G401 (cell line): ENCODE measurements around the gene PTPRD. TPM values are rescaled to one million over a fixed set of nuclear protein-coding genes. Genes with fewer than 3 reads are reported as not detected.
A peak's percentile ranks its signal among the peaks of the same experiment; 100 is the strongest.
"Not testable (repeated sequence)": the region's sequence is repeated elsewhere in the genome, so short reads cannot be mapped to it uniquely, and the experiment has no call there.

Experiments
- DNase-seq: peaks from one replicate; pipeline ENCODE4 v3.0.0-alpha.2; 2015; ENCODE audit warnings: low spot score
- in situ Hi-C: cut with HindIII; loops from 2 replicates; pipeline ENCODE4 v1.10.0; 2016; ENCODE audit warnings: low sequenced_read_pairs, mixed read lengths
- total RNA-seq: library from RNA; depleted of rRNA; stranded (reverse); fragments of >200 nt; shearing (Covaris generic); gene quantifications from 2 replicates; pipeline ENCODE4 v1.2.3, GENCODE V29; 2014

PTPRD gene
- total RNA-seq, 1 experiment from 2014 or later, result 13.0 TPM

- in situ Hi-C loops, result no loop called here
Observed at GRCh38 chr9:9942764-9943424, 669.9 kb downstream of the PTPRD start.

GRCh38 chr9:9938432-9938831 lies 674.4 kb downstream of the PTPRD start:
- no peak for DNase-seq
- in situ Hi-C loops, result no loop called here

More at GRCh38 chr9:9942764-9943424, 669.9 kb downstream of the PTPRD start:
- DNase-seq, result peak; percentile 63

- in situ Hi-C loops, DNase-seq: not testable (repeated sequence)
Observed at GRCh38 chr9:9931464-9931863, 681.3 kb downstream of the PTPRD start.

DNA sequence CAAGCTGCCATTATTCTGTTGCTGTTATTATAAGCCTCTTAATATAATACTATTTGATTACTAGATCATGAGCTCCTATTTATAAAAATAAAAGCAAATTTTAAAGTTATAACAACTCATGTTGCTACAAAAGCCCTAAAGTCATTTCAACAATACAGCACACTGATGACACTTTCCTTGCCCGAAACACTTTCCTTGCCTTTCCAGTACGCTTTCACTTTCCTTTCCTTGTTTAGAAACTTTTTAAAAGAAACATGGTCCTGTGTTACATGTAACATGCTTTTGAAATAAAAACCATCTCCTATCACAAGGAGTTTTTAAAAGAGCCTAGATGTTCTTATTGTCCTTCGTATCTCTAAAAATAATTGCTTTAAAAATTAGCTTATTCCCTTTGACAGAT lies 688.4 kb downstream of the PTPRD start:
- in situ Hi-C loops, result no loop called here
- no peak for DNase-seq

DNA sequence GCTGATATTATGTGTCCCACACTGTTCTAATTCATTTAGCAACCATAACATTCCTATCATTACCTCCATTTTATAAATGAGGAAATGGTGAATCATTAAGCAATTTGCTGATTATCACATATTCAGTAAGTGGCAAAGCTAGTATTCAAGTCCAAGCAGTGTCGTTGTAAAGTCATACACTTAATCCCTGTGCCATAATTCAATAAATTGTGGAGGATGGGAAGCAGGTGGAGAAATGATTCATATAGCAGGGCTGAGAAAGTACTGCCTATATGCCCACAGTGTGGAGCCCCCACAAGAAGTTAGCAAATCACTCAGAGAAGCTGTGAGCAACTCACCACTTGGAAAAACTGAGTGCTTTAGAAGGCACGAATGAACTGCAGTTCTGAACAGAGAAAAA lies 691.0 kb downstream of the PTPRD start:
- no peak for DNase-seq
- in situ Hi-C loops, result no loop called here

DNA sequence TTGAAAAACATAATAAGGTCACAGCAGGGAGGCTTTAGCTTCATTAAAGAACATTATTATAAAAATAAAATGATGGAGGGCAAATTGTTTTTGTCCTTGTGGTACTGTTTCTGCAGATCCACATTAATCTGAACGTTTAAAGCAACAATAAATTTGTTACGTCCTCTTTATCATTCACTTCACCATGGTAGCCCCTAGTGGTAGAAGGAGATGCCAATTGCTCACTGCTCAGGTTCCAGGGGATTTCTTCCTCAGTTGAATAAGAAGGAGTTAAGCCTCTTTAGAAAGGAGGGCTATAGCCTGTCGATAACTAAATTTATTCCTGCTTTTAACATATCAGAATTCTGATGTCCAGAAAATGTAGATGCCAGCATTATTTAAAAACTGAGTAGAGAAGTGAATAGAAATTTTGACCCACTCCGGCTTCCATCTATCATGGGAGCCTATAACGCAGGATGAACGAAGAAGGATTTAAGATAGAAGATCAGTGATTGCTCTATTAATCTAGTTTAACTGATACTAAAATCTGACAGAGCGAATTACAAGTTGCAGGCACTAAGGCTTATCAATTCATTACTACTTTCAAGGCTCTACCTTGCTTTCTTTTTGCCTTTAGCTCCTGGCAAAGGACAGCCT lies 692.3 kb downstream of the PTPRD start:
- in situ Hi-C loops, result no loop called here
- no peak for DNase-seq

- in situ Hi-C loops, result no loop called here
- DNase-seq, result no peak
Observed at GRCh38 chr9:9919174-9919775, 693.5 kb downstream of the PTPRD start.

DNA sequence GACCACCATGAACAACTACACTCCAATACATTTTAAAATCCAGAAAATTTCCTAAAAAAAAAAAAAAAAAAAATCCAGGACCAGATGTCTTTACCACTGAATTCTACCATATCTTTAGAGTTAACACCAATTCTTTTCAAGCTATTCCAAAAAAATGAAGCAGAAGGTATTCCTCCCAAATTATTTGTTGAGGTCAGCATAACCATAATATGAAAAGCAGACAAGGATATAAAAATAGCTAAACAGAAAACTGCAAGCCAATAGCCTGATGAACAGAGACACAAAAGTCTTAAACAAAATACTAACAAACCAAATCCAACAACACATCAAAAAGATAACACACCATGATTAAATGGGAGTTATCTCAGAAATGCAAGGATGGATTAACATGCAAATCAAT lies 695.4 kb downstream of the PTPRD start:
- in situ Hi-C loops, result no loop called here
- DNase-seq, result no peak

DNA sequence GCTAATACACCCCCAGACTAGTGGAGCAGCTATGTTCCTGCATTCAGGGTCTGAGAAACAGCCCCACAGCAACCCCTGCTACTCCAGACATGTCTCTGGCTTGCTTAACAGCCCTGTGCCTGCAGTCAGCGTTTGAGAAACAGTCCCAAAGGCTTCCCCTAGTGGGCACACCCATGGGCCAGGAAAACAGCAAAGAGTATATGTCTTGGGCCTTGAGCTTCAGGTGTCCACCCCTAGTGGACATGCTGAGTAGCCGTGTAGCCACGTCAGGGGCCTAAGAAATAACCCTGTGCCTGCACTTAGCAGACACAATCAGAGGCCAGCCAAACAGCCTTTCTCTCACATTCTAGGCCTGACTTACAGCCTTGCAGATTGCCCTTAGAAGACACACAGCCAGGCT lies 698.6 kb downstream of the PTPRD start:
- in situ Hi-C loops, result no loop called here
- no peak for DNase-seq

DNA sequence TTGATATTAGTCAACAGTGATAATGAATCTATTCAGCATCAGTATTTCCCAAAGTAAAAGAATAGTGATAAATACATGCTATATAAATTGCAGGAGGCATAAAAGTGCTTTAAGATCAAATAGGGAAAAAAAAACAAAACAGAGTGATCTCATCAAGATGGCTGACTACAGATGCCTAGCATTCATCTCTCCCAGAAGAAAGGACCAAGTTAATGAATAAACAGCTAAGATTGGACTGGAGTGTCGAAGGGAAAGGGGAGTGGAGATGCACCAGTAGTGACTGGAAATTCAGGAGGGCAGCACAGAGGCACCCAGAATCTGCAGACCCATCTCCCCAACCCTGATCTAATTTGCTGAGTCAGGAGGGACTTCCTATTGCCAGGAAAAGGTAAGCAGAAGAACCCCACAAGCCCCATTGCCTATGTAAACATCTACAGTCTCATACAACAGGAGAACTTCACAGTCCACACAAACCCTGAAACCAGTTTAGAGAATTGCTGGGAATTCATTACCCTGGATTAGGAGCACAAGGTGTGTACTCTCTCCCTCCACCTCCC lies 699.4 kb downstream of the PTPRD start:
- DNase-seq, result no peak
- in situ Hi-C loops, result no loop called here

DNA sequence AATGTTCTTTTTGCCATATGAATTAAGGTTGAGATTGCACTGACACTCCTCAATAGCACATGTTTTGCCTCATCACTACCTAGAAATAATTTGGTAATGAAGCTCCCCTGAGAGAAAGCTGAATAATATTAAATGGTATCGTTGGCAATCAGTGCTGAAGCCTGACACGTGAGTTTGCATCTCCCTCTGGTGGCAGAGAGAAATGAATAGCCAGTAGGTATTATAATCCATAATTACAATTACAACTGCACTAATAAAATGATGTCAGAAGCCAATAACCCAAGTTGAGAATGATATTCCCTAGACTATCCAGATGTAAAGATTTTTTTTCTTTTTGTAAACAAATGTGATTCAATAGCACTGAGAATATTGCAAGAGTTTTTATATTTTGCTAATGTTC lies 700.3 kb downstream of the PTPRD start:
- in situ Hi-C loops, result no loop called here
- no peak for DNase-seq

GRCh38 chr9:9905736-9906135 lies 707.1 kb downstream of the PTPRD start:
- no peak for DNase-seq
- in situ Hi-C loops, result no loop called here

- DNase-seq, result no peak
- in situ Hi-C loops, result no loop called here
Observed at GRCh38 chr9:9904041-9904440, 708.8 kb downstream of the PTPRD start.

DNA sequence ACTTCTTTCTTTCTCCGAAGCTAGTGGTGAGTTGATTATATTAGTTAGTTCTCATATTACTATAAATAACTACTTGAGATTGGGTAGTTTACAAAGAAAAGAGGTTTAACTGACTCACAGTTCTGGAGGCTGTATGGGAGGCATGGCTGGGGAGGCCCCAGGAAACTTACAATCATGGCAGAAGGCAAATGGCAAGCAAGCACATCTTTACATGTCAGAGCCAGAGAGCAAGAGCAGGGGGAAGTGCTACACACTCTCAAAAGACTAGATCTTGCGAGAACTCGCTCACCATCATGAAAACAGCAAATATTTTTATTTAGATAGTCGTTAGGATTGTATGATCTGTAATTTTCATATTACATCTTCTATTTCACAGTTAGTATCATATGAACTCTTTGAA lies 711.2 kb downstream of the PTPRD start:
- no peak for DNase-seq
- in situ Hi-C loops, result no loop called here

DNA sequence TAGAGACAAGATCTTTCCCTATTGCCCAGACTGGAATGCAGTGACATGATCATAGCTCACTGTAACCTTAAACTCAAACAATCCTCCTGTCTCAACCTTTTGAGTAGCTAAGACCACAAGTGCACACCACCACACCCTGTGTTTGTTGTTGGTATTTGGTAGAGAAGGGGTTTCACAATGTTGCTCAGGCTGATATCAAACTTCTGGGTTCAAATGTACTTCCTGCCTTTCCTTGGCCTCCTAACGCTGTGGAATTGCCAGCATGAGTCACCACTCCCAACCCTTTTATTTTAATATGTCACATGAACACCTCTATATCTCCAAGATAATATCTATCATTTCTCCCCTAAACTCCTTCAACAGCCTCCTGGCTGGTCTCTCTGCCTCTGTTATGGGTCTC lies 719.0 kb downstream of the PTPRD start:
- DNase-seq, result no peak
- in situ Hi-C loops, result no loop called here

DNA sequence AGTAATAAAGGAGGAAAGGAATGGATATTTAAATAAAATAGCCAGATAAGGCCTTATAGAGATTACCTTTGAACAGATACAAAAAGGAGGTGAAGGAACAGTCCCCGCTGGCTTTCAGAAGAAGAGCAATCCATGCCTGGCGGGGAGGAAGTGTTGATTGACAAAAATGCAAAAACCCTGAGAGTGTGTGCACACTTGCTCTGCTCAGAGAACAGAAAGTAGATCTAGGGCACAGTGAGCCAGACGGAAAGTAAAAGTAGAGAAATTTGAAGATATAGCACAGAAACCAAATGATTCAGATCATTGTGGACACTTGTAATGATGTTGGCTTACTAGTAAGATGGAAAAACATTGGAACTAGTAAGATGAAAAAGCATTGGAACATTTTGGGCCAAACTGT lies 720.6 kb downstream of the PTPRD start:
- in situ Hi-C loops, result no loop called here
- DNase-seq, result no peak

GRCh38 chr9:9881692-9882091 lies 731.1 kb downstream of the PTPRD start:
- no peak for DNase-seq
- in situ Hi-C loops, result no loop called here

- DNase-seq, result no peak
- in situ Hi-C loops, result no loop called here
Observed at GRCh38 chr9:9874270-9874669, 738.5 kb downstream of the PTPRD start.

DNA sequence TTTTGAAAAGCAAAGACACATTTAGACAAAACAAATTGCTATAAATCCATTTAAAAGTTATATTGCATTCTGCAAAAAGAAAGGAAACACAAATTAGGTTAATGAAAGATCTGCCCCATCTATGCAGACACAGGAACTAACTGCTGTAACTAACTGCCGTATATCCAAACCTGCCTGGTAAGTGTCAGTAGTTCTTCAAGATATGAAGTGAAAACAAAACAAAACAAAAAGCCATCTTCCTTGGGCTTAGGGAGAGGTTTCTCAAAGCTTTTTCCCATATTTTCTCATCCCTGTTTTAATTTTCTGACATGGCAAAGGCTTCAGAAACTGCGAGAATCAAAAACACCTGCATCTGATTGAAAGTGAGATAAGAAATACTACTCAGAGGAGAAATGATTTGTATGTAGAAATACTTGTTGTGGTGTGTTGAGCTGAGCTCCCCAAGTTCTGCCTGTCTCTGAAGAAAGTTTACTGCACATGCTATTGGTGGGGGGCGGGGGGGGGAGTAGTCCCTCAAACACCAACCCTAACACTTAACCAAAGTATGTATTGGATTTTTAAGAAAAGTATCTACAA lies 750.5 kb downstream of the PTPRD start:
- in situ Hi-C loops, result no loop called here
- no peak for DNase-seq
